H9 (cell line): Measurements from ENCODE around the gene GRIPAP1. TPM values are rescaled to one million over a fixed set of nuclear protein-coding genes. Genes with fewer than 3 reads are reported as not detected.

ENCODE experiments used
- DNase-seq: peaks from one replicate; pipeline ENCODE4 v3.0.0-alpha.2; 2017
- H2AFZ ChIP-seq: one replicate; pipeline ENCODE4 v1.6.1; 2013; ENCODE audit warnings: mild to moderate bottlenecking, low read length, control low read depth, moderate library complexity
- H2AK5ac ChIP-seq: 2 replicates; pipeline ENCODE4 v1.6.1; 2013; ENCODE audit warnings: low read length, control low read depth, mixed read lengths; ENCODE audit not compliant: insufficient read length
- H2BK120ac ChIP-seq: one replicate; pipeline ENCODE4 v1.6.1; 2013; ENCODE audit warnings: low read depth, mild to moderate bottlenecking, low read length, control low read depth, inconsistent platforms; ENCODE audit not compliant: poor library complexity, severe bottlenecking
- H2BK12ac ChIP-seq: 2 replicates; pipeline ENCODE4 v1.6.1; 2013; ENCODE audit warnings: low read length, control low read depth, mixed read lengths, low read depth; ENCODE audit not compliant: insufficient read length
- H2BK15ac ChIP-seq: 2 replicates; pipeline ENCODE4 v1.6.1; 2013; ENCODE audit warnings: low read depth, low read length, control low read depth
- H2BK20ac ChIP-seq: one replicate; pipeline ENCODE4 v1.6.1; 2013; ENCODE audit warnings: low read depth, mild to moderate bottlenecking, low read length, control low read depth, inconsistent platforms; ENCODE audit not compliant: poor library complexity, severe bottlenecking
- H2BK5ac ChIP-seq: 2 replicates; pipeline ENCODE4 v1.6.1; 2013; ENCODE audit warnings: low read length, control low read depth, mixed read lengths; ENCODE audit not compliant: insufficient read length
- H3K14ac ChIP-seq: 2 replicates; pipeline ENCODE4 v1.6.1; 2013; ENCODE audit warnings: low read length, control low read depth; ENCODE audit not compliant: insufficient read depth
- H3K18ac ChIP-seq: 2 replicates; pipeline ENCODE4 v1.6.1; 2013; ENCODE audit warnings: low read depth, mild to moderate bottlenecking, mixed read lengths, low read length, control low read depth; ENCODE audit not compliant: insufficient read length
- H3K23ac ChIP-seq: 2 replicates; pipeline ENCODE4 v1.6.1; 2013; ENCODE audit warnings: low read length, control low read depth, mixed read lengths, low read depth; ENCODE audit not compliant: insufficient read length
- H3K23me2 ChIP-seq: 2 replicates; pipeline ENCODE4 v1.6.1; 2013; ENCODE audit warnings: low read depth, mild to moderate bottlenecking, mixed read lengths, low read length, control low read depth; ENCODE audit not compliant: insufficient read length, poor library complexity, severe bottlenecking
- H3K27ac ChIP-seq: 2 replicates; pipeline ENCODE4 v1.5.1; 2013; ENCODE audit warnings: low read length, control low read depth, mixed read lengths, low read depth; ENCODE audit not compliant: insufficient read length
- H3K27me3 ChIP-seq: 2 replicates; pipeline ENCODE4 v1.6.1; 2013; ENCODE audit warnings: low read length, control low read depth, inconsistent platforms; ENCODE audit not compliant: insufficient read depth
- H3K4ac ChIP-seq: 2 replicates; pipeline ENCODE4 v1.6.1; 2013; ENCODE audit warnings: low read depth, mild to moderate bottlenecking, control low read depth, inconsistent platforms, low read length, moderate library complexity
- H3K4me1 ChIP-seq: 2 replicates; pipeline ENCODE4 v1.6.1; 2013; ENCODE audit warnings: low read length, control low read depth, inconsistent platforms; ENCODE audit not compliant: insufficient read depth
- H3K4me2 ChIP-seq: 2 replicates; pipeline ENCODE4 v1.6.1; 2013; ENCODE audit warnings: low read length, control low read depth, mixed read lengths; ENCODE audit not compliant: insufficient read length, insufficient read depth
- H3K56ac ChIP-seq: 2 replicates; pipeline ENCODE4 v1.6.1; 2013; ENCODE audit warnings: low read depth, mild to moderate bottlenecking, mixed read lengths, low read length, control low read depth; ENCODE audit not compliant: insufficient read length
- H3K79me1 ChIP-seq: 2 replicates; pipeline ENCODE4 v1.6.1; 2013; ENCODE audit warnings: low read depth, mild to moderate bottlenecking, moderate library complexity, low read length, control low read depth, inconsistent platforms; ENCODE audit not compliant: insufficient read depth, poor library complexity, severe bottlenecking
- H3K79me2 ChIP-seq: 2 replicates; pipeline ENCODE4 v1.6.1; 2013; ENCODE audit warnings: low read length, control low read depth, inconsistent platforms; ENCODE audit not compliant: insufficient read depth
- H3K9ac ChIP-seq: 2 replicates; pipeline ENCODE4 v1.6.1; 2013; ENCODE audit warnings: low read length, control low read depth, mixed read lengths; ENCODE audit not compliant: insufficient read length; ENCODE audit errors: extremely low read depth
- H3K9me3 ChIP-seq: one replicate; pipeline ENCODE4 v1.6.1; 2013; ENCODE audit warnings: low read depth, low read length, inconsistent platforms; ENCODE audit not compliant: control insufficient read depth
- H3T11ph ChIP-seq: one replicate; pipeline ENCODE4 v1.6.1; 2013; ENCODE audit warnings: mild to moderate bottlenecking, low read length, control low read depth, inconsistent platforms
- H4K20me1 ChIP-seq: one replicate; pipeline ENCODE4 v1.6.1; 2013; ENCODE audit not compliant: control insufficient read depth, insufficient read length, insufficient read depth
- H4K5ac ChIP-seq: 2 replicates; pipeline ENCODE4 v1.6.1; 2013; ENCODE audit warnings: low read depth, mild to moderate bottlenecking, mixed read lengths, low read length, control low read depth; ENCODE audit not compliant: insufficient read length
- H4K8ac ChIP-seq: replicated peaks from 2 replicates; pipeline ENCODE4 v1.6.1; 2013; ENCODE audit warnings: low read length, control low read depth, mixed read lengths, low read depth; ENCODE audit not compliant: insufficient read length
- H4K91ac ChIP-seq: 2 replicates; pipeline ENCODE4 v1.6.1; 2013; ENCODE audit warnings: low read depth, mild to moderate bottlenecking, moderate library complexity, mixed read lengths, low read length, control low read depth; ENCODE audit not compliant: insufficient read length
- H3K27ac Mint-ChIP-seq, 3 experiments: 2 replicates in 2 of 3; 3 replicates in 1 of 3; pipeline ENCODE4 v1.8.0; 2020 to 2021; ENCODE audit warnings: mixed read lengths in 3 of 3, mild to moderate bottlenecking in 1 of 3, moderate library complexity in 1 of 3
- H3K27me3 Mint-ChIP-seq: 2 replicates; pipeline ENCODE4 v1.8.0; 2021; ENCODE audit warnings: low read depth, mild to moderate bottlenecking, moderate library complexity, mixed read lengths
- H3K36me3 Mint-ChIP-seq, 3 experiments: 2 replicates in 2 of 3; 3 replicates in 1 of 3; pipeline ENCODE4 v1.8.0; 2020 to 2021; ENCODE audit warnings: low read depth in 3 of 3, mixed read lengths in 3 of 3; ENCODE audit not compliant: insufficient read depth in 1 of 3
- H3K4me1 Mint-ChIP-seq, 2 experiments: 2 replicates each; pipeline ENCODE4 v1.8.0; 2020; ENCODE audit warnings: mixed read lengths in 2 of 2
- H3K4me3 Mint-ChIP-seq, 2 experiments: 2 replicates in 1 of 2; 3 replicates in 1 of 2; pipeline ENCODE4 v1.8.0; 2020 to 2021; ENCODE audit warnings: mild to moderate bottlenecking in 2 of 2, mixed read lengths in 2 of 2, moderate library complexity in 1 of 2
- H3K9me3 Mint-ChIP-seq, 2 experiments: 2 replicates in 1 of 2; 3 replicates in 1 of 2; pipeline ENCODE4 v1.8.0; 2020; ENCODE audit warnings: mild to moderate bottlenecking in 2 of 2, mixed read lengths in 2 of 2, moderate library complexity in 1 of 2
- total RNA-seq: library from RNA; stranded (reverse); gene quantifications from 2 replicates; pipeline ENCODE4 v1.2.1, GENCODE V29; 2021
- TF ChIP-seq, protein P1 (sequence below): fragments of 200-600 bp; sonication (generic); conservative IDR thresholded peaks from 3 replicates; pipeline ENCODE4 v1.8.0; 2021; ENCODE audit warnings: antibody characterized with exemption, mild to moderate bottlenecking

The GRIPAP1 gene
- total RNA-seq, 1 experiment from 2014 or later, result 71.8 TPM

DNA sequence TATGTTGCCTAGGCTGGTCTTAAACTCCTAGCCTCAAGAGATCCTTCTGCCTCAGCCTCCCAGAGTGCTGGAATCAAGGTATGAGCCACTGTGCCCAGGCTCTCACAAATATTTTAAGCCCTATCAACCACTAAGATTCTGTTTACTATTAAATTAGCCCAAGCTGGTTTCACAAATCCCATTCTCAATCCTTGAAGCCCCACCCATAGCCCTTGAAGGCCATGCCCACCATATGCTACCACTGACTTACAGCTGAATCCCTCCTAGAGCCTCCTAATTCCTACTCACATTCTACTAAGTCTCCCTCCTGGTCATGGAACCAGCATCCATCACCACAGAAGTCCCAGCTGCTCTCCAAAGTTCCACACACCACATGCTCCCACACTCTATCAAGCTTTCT is 9.7 kb downstream of the GRIPAP1 start:
- H2BK5ac ChIP-seq, result no peak overlapping the region
- Mint-ChIP-seq H3K27ac (no peak overlapping the region), H3K9me3 (peaks cover 74 to 77% of the 10 kb centered on the region in 2 experiments), H3K4me1 (no peaks in the 10 kb centered on the region), H3K36me3 (peaks cover 52 to 80% (median 76%) of the 10 kb centered on the region in 3 experiments), H3K4me3 (no peak overlapping the region), H3K27me3 (0 out of 2 replicates have a peak, but pooled peaks cover 1% of the 10 kb centered on the region)
- no peak overlapping the region for H3K4me2 ChIP-seq
- H3K27me3 ChIP-seq, result no peaks in the 10 kb centered on the region
- no peak overlapping the region for H4K91ac ChIP-seq
- no peak overlapping the region for H3K14ac ChIP-seq
- H2BK120ac ChIP-seq, result no peak overlapping the region
- no peaks in the 10 kb centered on the region for H3K4me1 ChIP-seq
- no peak overlapping the region for H3K4ac ChIP-seq
- no peak overlapping the region for H3T11ph ChIP-seq
- no peak overlapping the region for H3K9ac ChIP-seq
- H2AFZ ChIP-seq, result no peak overlapping the region
- H3K23ac ChIP-seq, result no peak overlapping the region
- TF ChIP-seq, protein P1, sequence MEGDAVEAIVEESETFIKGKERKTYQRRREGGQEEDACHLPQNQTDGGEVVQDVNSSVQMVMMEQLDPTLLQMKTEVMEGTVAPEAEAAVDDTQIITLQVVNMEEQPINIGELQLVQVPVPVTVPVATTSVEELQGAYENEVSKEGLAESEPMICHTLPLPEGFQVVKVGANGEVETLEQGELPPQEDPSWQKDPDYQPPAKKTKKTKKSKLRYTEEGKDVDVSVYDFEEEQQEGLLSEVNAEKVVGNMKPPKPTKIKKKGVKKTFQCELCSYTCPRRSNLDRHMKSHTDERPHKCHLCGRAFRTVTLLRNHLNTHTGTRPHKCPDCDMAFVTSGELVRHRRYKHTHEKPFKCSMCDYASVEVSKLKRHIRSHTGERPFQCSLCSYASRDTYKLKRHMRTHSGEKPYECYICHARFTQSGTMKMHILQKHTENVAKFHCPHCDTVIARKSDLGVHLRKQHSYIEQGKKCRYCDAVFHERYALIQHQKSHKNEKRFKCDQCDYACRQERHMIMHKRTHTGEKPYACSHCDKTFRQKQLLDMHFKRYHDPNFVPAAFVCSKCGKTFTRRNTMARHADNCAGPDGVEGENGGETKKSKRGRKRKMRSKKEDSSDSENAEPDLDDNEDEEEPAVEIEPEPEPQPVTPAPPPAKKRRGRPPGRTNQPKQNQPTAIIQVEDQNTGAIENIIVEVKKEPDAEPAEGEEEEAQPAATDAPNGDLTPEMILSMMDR, result no peak
- H4K8ac ChIP-seq, result no peak overlapping the region
- H4K5ac ChIP-seq, result no peak overlapping the region
- H3K23me2 ChIP-seq, result no peaks in the 10 kb centered on the region
- no peak overlapping the region for H2BK15ac ChIP-seq
- no peaks in the 10 kb centered on the region for H3K79me1 ChIP-seq
- H2AK5ac ChIP-seq, result no peak overlapping the region
- no peaks in the 10 kb centered on the region for H3K9me3 ChIP-seq
- no peak overlapping the region for H2BK12ac ChIP-seq
- no peak overlapping the region for H3K56ac ChIP-seq
- no peaks in the 10 kb centered on the region for H3K79me2 ChIP-seq
- H4K20me1 ChIP-seq, result no peaks in the 10 kb centered on the region
- H2BK20ac ChIP-seq, result no peak overlapping the region
- no peak overlapping the region for H3K18ac ChIP-seq
- no peak for DNase-seq
- H3K27ac ChIP-seq, result no peak overlapping the region
